GM12875 (cell line): ENCODE results near the gene CWC25.

Experiments
- H3K4me3 ChIP-seq: one replicate; pipeline ENCODE4 v1.5.1; 2011; ENCODE audit warnings: low read depth, low read length, control low read depth
- TF ChIP-seq, protein P1 (sequence below): IDR thresholded peaks from 2 replicates; pipeline ENCODE4 v1.5.1; 2011; ENCODE audit warnings: low read depth, mild to moderate bottlenecking, control low read depth, inconsistent platforms, low read length, moderate library complexity, borderline replicate concordance; ENCODE audit not compliant: insufficient read depth

The CWC25 gene

DNA sequence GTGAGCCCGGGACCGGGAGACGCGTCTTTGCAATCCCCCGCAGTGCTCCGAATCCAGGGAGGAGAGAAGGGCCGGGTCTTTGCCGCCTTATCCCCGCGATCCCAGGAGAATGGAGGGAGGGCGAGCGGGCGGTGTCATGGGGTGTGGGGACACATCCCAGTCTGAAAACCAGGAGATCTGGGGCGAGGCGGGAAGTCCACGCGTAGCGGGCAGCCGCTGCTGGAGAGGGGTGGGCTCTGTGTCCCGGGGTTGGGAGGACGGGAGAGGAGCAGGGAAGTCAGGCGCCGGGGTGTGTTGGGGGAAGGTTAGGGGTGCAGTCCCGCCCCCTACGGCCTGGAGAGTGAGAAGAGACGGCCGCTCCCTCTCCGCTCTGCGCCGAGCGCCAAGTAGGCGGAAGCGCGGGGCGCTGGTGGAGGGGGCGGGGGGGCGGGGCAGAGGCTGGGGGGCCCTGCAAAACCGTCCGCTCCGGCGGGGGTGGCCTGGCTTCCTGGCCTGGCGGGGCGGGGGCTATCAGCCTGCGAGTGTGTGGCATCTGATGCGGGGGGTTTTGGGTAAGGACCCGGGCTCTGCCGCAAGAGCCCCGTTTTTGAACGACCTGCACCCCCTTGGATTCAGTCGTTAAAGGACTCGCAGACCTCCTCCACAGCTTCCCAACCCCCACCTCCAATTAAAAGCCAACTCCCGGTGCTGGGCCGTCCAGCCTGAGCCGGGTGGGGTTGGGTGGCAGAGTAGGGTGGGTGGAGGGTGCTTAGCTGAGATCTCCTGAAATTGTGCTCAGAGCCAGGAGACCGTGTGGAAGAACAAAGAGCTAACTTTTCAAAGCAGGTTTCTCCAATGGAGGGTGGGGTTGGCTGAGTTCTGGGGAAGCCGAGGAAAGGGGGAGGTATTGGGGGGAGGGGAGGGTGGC lies 45.4 kb upstream of the CWC25 start:
- H3K4me3 ChIP-seq, result peak overlapping the region; percentile 81
- TF ChIP-seq, protein P1, sequence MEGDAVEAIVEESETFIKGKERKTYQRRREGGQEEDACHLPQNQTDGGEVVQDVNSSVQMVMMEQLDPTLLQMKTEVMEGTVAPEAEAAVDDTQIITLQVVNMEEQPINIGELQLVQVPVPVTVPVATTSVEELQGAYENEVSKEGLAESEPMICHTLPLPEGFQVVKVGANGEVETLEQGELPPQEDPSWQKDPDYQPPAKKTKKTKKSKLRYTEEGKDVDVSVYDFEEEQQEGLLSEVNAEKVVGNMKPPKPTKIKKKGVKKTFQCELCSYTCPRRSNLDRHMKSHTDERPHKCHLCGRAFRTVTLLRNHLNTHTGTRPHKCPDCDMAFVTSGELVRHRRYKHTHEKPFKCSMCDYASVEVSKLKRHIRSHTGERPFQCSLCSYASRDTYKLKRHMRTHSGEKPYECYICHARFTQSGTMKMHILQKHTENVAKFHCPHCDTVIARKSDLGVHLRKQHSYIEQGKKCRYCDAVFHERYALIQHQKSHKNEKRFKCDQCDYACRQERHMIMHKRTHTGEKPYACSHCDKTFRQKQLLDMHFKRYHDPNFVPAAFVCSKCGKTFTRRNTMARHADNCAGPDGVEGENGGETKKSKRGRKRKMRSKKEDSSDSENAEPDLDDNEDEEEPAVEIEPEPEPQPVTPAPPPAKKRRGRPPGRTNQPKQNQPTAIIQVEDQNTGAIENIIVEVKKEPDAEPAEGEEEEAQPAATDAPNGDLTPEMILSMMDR, result no peak

DNA sequence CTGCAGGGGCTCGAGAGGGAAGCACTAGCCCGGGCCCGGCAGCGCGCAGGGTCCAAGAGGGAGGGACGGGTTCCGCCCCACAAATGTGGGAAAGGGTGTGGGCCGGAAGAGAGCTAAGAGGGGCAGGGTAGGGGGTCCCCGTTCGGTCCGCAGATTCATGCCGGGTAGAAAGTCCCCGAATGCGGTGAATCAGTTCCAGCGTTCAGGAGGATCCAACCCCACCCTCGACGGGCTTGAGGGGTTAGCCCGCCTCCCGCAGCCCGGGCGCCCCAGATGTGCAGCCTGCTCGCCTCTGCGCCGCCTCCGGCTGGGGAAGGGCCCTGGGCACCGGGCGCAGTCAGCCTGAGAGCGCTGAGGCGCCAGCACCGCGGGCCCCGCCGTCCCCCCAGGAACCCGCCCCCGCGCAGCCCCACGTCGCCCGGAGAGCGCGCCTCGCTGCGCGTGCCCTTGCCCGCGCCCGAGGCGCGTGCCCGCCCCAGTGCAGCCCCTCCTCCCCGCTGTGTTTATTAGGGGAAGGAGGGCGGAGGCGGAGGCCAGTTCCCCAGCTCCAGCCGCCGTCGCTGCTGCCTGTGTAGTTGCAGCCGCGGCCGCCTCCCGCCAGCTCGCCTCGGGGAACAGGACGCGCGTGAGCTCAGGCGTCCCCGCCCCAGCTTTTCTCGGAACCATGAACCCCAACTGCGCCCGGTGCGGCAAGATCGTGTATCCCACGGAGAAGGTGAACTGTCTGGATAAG lies 44.6 kb upstream of the CWC25 start, which contains the start of gene LASP1:
Gene LASP1 (plus strand): TSS at position 533 of the 733 bp plus-strand sequence. CDS start 132 bp downstream, at position 665.
- TF ChIP-seq, protein P1, result no peak
- peak within 1 kb of the TSS; percentile 81 for H3K4me3 ChIP-seq

DNA sequence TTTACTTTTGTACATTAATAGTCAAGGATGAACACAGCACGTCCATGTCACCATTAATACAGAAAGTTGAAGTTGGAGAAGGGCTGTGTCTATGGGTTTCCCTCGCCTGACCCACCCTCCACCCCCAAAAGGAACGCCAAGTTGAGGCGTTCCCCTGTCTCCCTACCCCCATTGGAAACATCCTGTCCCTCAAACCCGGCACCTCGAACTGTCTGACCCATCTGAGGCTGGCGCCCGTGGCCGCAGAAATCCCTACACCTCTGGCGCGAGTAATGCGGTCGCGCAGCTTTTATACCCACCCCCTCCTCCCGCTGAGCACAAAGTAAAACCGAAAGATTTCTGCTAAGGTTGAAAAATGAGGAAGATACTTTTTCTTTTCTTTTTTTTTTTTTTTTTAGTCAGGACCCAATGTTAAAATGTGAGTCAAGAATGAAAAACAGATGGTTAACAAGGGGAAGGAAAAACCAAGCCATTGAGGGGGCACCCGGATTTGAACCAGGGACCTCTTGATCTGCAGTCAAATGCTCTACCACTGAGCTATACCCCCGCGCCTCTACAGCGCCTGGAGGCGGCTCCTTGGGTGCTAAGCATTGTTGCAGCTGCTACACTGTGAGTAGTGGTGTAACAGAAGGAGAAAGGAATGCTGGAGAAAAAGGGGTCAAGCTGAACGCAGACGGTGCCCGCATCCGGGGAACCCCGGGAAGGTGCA lies 43.9 kb upstream of the CWC25 start:
- peak overlapping the region; percentile 81 for H3K4me3 ChIP-seq
- TF ChIP-seq, protein P1, result peak; percentile 38; the same call in 1 of the 2 replicates

DNA sequence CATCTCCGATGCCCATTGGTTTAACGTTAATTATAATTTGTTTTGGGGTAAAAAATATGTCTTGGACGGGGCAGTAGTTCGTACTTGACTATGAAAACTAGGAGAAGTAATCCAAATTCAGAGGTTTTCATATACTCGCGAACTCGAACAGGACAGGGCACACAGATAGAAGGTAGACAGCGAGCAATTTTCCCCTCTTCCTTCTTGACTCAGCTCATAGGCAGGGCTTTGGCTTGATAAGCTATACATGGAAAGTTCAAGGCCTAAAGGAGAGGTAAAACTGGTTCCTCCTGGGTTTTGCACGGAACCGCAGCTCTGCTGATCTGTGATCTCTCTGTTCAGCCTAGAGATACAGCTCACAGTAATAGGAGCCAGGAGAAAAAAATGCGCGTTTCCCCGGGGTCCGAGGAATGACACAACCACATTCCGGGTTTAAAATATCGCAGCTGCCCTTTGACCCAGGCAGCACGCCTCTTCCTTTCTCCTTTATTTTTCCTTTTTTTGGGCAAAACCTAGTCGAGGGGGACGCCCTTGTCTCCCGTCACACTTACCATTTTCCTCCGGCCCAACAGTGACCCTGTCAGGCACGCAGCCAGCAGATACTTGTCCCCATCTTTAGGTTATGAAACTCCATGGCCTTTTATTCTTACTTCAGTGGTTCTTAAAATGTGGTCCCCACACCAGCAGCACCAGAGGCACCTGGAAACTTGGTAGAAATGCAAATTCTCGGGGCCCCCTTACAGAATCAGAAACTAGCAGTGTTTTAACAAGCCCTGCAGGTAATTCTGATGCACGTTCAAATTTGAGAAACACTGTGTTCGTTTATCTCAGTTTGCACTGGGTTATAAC lies 43.1 kb upstream of the CWC25 start:
- peak overlapping the region; percentile 48 for H3K4me3 ChIP-seq
- TF ChIP-seq, protein P1, result no peak

DNA sequence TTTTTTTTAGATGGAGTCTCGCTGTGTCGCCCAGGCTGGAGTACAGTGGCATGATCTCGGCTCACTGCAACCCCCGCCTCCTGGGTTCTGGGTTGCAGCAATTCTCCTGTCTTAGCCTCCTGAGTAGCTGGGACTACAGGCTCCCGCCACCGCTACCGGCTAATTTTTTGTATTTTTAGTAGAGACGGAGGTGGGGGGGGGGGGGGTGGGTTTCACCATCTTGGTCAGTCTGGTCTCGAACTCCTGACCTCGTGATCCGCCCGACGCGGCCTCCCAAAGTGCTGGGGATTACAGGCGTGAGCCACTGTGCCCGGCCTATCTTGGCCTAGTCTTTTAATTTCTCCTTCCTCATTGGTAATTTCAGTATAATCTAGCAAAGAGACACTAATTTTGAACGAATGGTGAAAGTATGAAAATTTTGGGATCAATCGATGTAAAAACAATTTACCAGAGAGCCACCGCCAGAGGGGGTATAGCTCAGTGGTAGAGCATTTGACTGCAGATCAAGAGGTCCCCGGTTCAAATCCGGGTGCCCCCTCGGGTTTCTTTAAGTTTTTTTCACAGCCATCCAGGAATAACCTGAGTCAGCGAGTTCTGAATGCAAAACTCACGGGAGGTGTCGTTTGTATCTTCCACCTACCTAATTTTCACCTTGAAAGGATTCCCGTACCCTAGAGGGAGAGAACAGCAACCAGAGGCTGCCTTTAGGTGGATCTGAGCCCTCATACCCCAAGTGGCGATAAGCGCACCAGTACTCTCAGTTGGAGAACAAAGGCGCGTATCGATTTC lies 42.3 kb upstream of the CWC25 start:
- TF ChIP-seq, protein P1, result 0 out of 2 replicates have a peak, but pooled peaks have one; percentile 1

More for the DNA sequence above, 42.3 kb upstream of the CWC25 start:
- H3K4me3 ChIP-seq, result peak overlapping the region; percentile 48
